Activated CD8-positive, alpha-beta T cell treated with anti-CD3 and anti-CD28 coated beads, Interleukin-2, amount 10 ng/mL, durations not matched to agents 7 days and 5 days (primary cell): ENCODE measurements around the gene CTNNA3. TPM values are rescaled to one million over a fixed set of nuclear protein-coding genes. Genes with fewer than 3 reads are reported as not detected.

Experiments used
- ATAC-seq: fragments of 150-1000 bp; cut with Tn5 transposase; one replicate; pipeline ENCODE4 v1.10.0; 2021; ENCODE audit warnings: moderate library complexity
- CTCF ChIA-PET: fragments of 350-600 bp; sonication (Branson Sonifier 250); formaldehyde crosslinking; loops from one replicate; lab custom pipeline; 2021; ENCODE audit warnings: antibody characterized with exemption; lab: Charles Lee
- POLR2A ChIA-PET: fragments of 350-600 bp; sonication (Branson Sonifier 250); formaldehyde crosslinking; loops from one replicate; lab custom pipeline; 2021; ENCODE audit warnings: antibody characterized with exemption; lab: Charles Lee
- DNase-seq: peaks from one replicate; pipeline ENCODE4 v3.0.0-alpha.2; 2020
- H3K27ac Mint-ChIP-seq: one replicate; pipeline ENCODE4 v1.8.0; 2021; ENCODE audit warnings: mild to moderate bottlenecking, mixed read lengths
- H3K27me3 Mint-ChIP-seq: one replicate; pipeline ENCODE4 v1.8.0; 2021; ENCODE audit warnings: low read depth, mixed read lengths
- H3K36me3 Mint-ChIP-seq: one replicate; pipeline ENCODE4 v1.8.0; 2021; ENCODE audit warnings: low read depth, mixed read lengths
- H3K4me1 Mint-ChIP-seq: one replicate; pipeline ENCODE4 v1.8.0; 2021; ENCODE audit warnings: low read depth, mixed read lengths
- H3K4me3 Mint-ChIP-seq: one replicate; pipeline ENCODE4 v1.8.0; 2021; ENCODE audit warnings: mild to moderate bottlenecking, mixed read lengths
- H3K9me3 Mint-ChIP-seq: one replicate; pipeline ENCODE4 v1.8.0; 2022; ENCODE audit warnings: mixed read lengths; ENCODE audit not compliant: insufficient read depth
- total RNA-seq, 2 experiments: library from RNA; stranded (reverse); gene quantifications; one replicate each; pipeline ENCODE4 v1.2.3, GENCODE V29; 2021

Gene CTNNA3
- total RNA-seq, 2 experiments from 2014 or later, result 1.3 to 2.6 TPM

GRCh38 chr10:66795866-66796265 lies 900.1 kb downstream of the CTNNA3 start:
- CTCF ChIA-PET, result no interaction called here
- Mint-ChIP-seq H3K27me3 (no peaks in the 10 kb centered on the region), H3K4me3 (no peak overlapping the region), H3K4me1 (no peaks in the 10 kb centered on the region), H3K27ac (no peak overlapping the region), H3K9me3 (no peaks in the 10 kb centered on the region), H3K36me3 (no peaks in the 10 kb centered on the region)
- POLR2A ChIA-PET, result no interaction called here
- ATAC-seq (no peak), DNase-seq (no peak)

DNA sequence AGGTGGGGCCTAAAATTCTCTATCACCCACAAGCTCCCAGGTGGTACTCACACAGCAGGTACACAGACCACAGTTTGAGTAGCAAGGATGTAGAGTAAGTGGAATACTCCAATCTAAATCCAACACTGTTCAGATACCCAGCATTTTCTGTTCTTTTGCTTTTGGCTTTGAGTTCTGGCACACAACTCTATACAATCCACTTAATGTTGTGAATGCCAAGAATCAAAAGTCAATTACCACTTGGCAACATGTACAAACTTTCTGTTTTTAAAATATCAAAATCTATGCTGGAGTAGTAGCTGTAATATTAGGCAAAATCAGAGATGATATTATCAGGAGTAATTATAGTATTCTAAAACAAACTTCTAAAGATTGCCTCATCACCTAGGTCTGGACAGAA lies 903.6 kb downstream of the CTNNA3 start:
- ATAC-seq (no peak), DNase-seq (no peak)
- Mint-ChIP-seq H3K27me3 (no peaks in the 10 kb centered on the region), H3K36me3 (no peaks in the 10 kb centered on the region), H3K4me1 (no peaks in the 10 kb centered on the region), H3K27ac (no peak overlapping the region), H3K4me3 (no peak overlapping the region), H3K9me3 (no peaks in the 10 kb centered on the region)
- POLR2A ChIA-PET, result no interaction called here
- CTCF ChIA-PET, result no interaction called here

DNA sequence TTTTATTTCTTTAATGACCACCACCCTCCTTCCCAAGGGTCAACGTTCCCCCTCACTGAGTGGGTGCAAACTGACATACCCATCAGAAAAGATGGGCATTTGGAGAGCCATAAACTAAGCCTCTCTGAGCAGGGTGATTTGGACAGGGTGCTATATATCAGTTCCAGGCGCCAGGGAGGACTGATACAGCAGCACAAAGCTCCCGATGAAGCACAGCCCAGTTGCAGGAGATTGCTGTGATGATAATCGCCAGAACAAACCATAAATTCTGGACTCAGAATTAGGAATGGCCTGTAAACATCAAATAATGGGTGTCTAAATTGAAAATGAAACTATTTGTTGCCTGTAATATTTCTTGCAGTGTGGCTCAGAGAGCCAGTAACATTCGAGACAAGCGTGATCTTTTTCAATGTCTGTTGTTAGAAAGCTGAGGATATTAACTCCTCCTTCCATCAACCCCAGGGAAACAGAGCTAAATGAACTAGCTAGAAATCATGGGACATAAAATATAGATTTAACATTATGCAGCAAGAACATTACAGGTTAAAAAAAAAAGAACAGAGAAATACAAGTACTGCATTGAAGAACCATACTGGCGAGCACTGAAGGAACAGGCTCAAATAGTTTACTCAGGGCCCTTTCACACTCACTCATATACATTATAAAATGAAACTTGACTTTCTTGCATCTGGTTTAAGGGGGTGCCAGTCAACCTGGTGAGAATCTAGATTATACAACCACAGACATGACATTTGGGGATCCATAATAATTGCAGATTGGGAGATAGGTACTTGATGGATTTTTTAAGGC lies 907.6 kb downstream of the CTNNA3 start:
- no peaks in the 10 kb centered on the region for H3K4me1 Mint-ChIP-seq
- H3K27me3 Mint-ChIP-seq, result no peaks in the 10 kb centered on the region
- DNase-seq (no peak), ATAC-seq (no peak)
- no peak overlapping the region for H3K27ac Mint-ChIP-seq
- H3K9me3 Mint-ChIP-seq, result no peaks in the 10 kb centered on the region
- H3K4me3 Mint-ChIP-seq, result no peak overlapping the region
- ChIA-PET POLR2A (no interaction called here), CTCF (no interaction called here)
- no peaks in the 10 kb centered on the region for H3K36me3 Mint-ChIP-seq

GRCh38 chr10:66786709-66787108 lies 909.3 kb downstream of the CTNNA3 start:
- DNase-seq (no peak), ATAC-seq (no peak)
- Mint-ChIP-seq H3K4me3 (no peak overlapping the region), H3K27me3 (no peaks in the 10 kb centered on the region), H3K4me1 (no peaks in the 10 kb centered on the region), H3K36me3 (no peaks in the 10 kb centered on the region), H3K27ac (no peak overlapping the region), H3K9me3 (no peaks in the 10 kb centered on the region)
- ChIA-PET POLR2A (no interaction called here), CTCF (no interaction called here)

- ATAC-seq, result no peak
- ChIA-PET POLR2A (no interaction called here), CTCF (no interaction called here)
- no peaks in the 10 kb centered on the region for H3K27me3 Mint-ChIP-seq
- no peak overlapping the region for H3K27ac Mint-ChIP-seq
- H3K36me3 Mint-ChIP-seq, result no peaks in the 10 kb centered on the region
- no peaks in the 10 kb centered on the region for H3K4me1 Mint-ChIP-seq
- no peak overlapping the region for H3K4me3 Mint-ChIP-seq
- no peak for DNase-seq
- no peaks in the 10 kb centered on the region for H3K9me3 Mint-ChIP-seq
Observed at GRCh38 chr10:66784770-66785169, 911.2 kb downstream of the CTNNA3 start.

GRCh38 chr10:66783316-66783715 lies 912.7 kb downstream of the CTNNA3 start:
- H3K27ac Mint-ChIP-seq, result no peak overlapping the region

GRCh38 chr10:66782776-66783175 lies 913.2 kb downstream of the CTNNA3 start:
- DNase-seq, result no peak
- Mint-ChIP-seq H3K27me3 (no peaks in the 10 kb centered on the region), H3K4me3 (no peak overlapping the region), H3K27ac (no peak overlapping the region), H3K36me3 (no peaks in the 10 kb centered on the region), H3K9me3 (no peaks in the 10 kb centered on the region), H3K4me1 (no peaks in the 10 kb centered on the region)
- ChIA-PET CTCF (no interaction called here), POLR2A (no interaction called here)
- no peak for ATAC-seq

More at GRCh38 chr10:66783316-66783715, 912.7 kb downstream of the CTNNA3 start:
- Mint-ChIP-seq H3K36me3 (no peaks in the 10 kb centered on the region), H3K4me1 (no peaks in the 10 kb centered on the region), H3K9me3 (no peaks in the 10 kb centered on the region), H3K27me3 (no peaks in the 10 kb centered on the region), H3K4me3 (no peak overlapping the region)
- CTCF ChIA-PET, result no interaction called here
- DNase-seq (no peak), ATAC-seq (no peak)
- POLR2A ChIA-PET, result no interaction called here

- Mint-ChIP-seq H3K27ac (no peak overlapping the region), H3K4me1 (no peaks in the 10 kb centered on the region), H3K27me3 (no peaks in the 10 kb centered on the region), H3K36me3 (no peaks in the 10 kb centered on the region), H3K9me3 (no peaks in the 10 kb centered on the region), H3K4me3 (no peak overlapping the region)
- ChIA-PET POLR2A (no interaction called here), CTCF (no interaction called here)
- ATAC-seq (no peak), DNase-seq (no peak)
Observed at GRCh38 chr10:66782144-66782543, 913.9 kb downstream of the CTNNA3 start.

- ChIA-PET POLR2A (no interaction called here), CTCF (no interaction called here)
- no peak overlapping the region for H3K4me3 Mint-ChIP-seq
- ATAC-seq, result no peak
- H3K27me3 Mint-ChIP-seq, result no peaks in the 10 kb centered on the region
- no peaks in the 10 kb centered on the region for H3K9me3 Mint-ChIP-seq
- DNase-seq, result no peak
- no peaks in the 10 kb centered on the region for H3K36me3 Mint-ChIP-seq
- no peaks in the 10 kb centered on the region for H3K4me1 Mint-ChIP-seq
- no peak overlapping the region for H3K27ac Mint-ChIP-seq
Observed at GRCh38 chr10:66780796-66781195, 915.2 kb downstream of the CTNNA3 start.

GRCh38 chr10:66778351-66778750 lies 917.6 kb downstream of the CTNNA3 start:
- Mint-ChIP-seq H3K4me3 (no peak overlapping the region), H3K27ac (no peak overlapping the region), H3K27me3 (no peaks in the 10 kb centered on the region), H3K9me3 (no peaks in the 10 kb centered on the region), H3K36me3 (no peaks in the 10 kb centered on the region), H3K4me1 (no peaks in the 10 kb centered on the region)
- ChIA-PET CTCF (no interaction called here), POLR2A (no interaction called here)
- DNase-seq (no peak), ATAC-seq (no peak)

DNA sequence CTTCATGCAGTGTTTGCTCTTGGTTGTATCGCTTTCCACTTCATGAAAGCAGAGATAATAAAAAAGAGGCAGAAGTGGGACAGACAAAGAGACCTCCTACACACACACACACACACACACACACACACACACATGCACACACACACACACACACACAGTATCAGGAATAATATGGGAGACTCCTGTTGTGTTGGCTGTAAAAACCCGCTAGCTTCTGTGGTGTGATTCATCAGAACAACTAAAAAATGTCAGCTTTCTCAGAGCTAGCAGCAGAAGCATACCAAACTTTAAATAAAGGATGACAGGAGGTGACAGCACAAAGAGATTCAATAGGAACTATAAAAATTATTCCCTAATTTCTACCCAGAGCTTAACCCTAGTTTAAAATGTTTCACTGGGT lies 918.3 kb downstream of the CTNNA3 start:
- DNase-seq (no peak), ATAC-seq (no peak)
- ChIA-PET POLR2A (no interaction called here), CTCF (interaction anchor here (0.7 kb wide), 1 partner anchor 529 kb away, joined by 3 read pairs; no protein-coding TSS in a partner anchor)
- Mint-ChIP-seq H3K4me3 (no peak overlapping the region), H3K4me1 (no peaks in the 10 kb centered on the region), H3K9me3 (no peaks in the 10 kb centered on the region), H3K27me3 (no peaks in the 10 kb centered on the region), H3K27ac (no peak overlapping the region), H3K36me3 (no peaks in the 10 kb centered on the region)

DNA sequence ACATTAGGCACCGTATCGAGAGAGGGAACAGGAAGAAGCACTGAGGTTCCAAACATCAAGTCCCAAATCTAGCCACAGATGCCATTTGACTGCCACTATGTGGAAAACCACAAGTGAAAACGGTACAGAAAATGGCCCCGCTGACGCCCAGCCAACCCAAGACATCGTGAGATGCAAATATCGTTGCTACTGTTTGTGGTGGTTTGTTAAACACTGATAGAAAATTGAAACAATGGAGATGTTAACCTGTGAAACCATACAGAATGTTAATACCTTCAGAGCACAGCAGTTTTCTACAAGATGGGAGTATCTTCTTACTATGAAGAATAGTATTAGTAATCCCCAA lies 922.5 kb downstream of the CTNNA3 start:
- H3K27ac Mint-ChIP-seq, result no peak overlapping the region
- no peak for DNase-seq
- H3K4me3 Mint-ChIP-seq, result no peak overlapping the region
- ChIA-PET CTCF (no interaction called here), POLR2A (no interaction called here)
- no peaks in the 10 kb centered on the region for H3K4me1 Mint-ChIP-seq
- H3K36me3 Mint-ChIP-seq, result no peaks in the 10 kb centered on the region
- H3K9me3 Mint-ChIP-seq, result no peaks in the 10 kb centered on the region
- no peak for ATAC-seq
- H3K27me3 Mint-ChIP-seq, result no peaks in the 10 kb centered on the region
